Activated T-helper 9 cell treated with anti-CD3 and anti-CD28 coated beads, Interleukin-2, amount 50 U/mL, for 16 hours (primary cell): ENCODE measurements around the gene EIF4A2.
"Not testable (repeated sequence)": the region's sequence is repeated elsewhere in the genome, so short reads cannot be mapped to it uniquely, and the experiment has no call there.

Experiments used
- DNase-seq: peaks from one replicate; pipeline ENCODE4 v3.0.0-alpha.2; 2020; ENCODE audit warnings: low read depth

The EIF4A2 gene

GRCh38 chr3:186821429-186822387, 38.3 kb downstream of the EIF4A2 start:
- DNase-seq, result no peak

GRCh38 chr3:186822388-186822759, 39.0 kb downstream of the EIF4A2 start:
- DNase-seq, result not testable (repeated sequence)

- DNase-seq, result no peak
Observed at GRCh38 chr3:186823386-186823785, 40.0 kb downstream of the EIF4A2 start.

GRCh38 chr3:186824430-186825139, 41.2 kb downstream of the EIF4A2 start:
- DNase-seq, result no peak

GRCh38 chr3:186825294-186825821, 42.0 kb downstream of the EIF4A2 start:
- DNase-seq, result no peak

GRCh38 chr3:186825872-186826409, 42.6 kb downstream of the EIF4A2 start:
- DNase-seq, result no peak

- no peak for DNase-seq
Observed at GRCh38 chr3:186826410-186826975, 43.1 kb downstream of the EIF4A2 start.

- DNase-seq, result peak; percentile 81
Observed at GRCh38 chr3:186826976-186827857, 43.8 kb downstream of the EIF4A2 start.

GRCh38 chr3:186828340-186828739, 45.0 kb downstream of the EIF4A2 start:
- no peak for DNase-seq

GRCh38 chr3:186831798-186832197, 48.4 kb downstream of the EIF4A2 start:
- no peak for DNase-seq

- DNase-seq, result no peak
Observed at GRCh38 chr3:186832276-186832675, 48.9 kb downstream of the EIF4A2 start.
